Left ventricle myocardium inferior (tissue), 1 donor: ENCODE data around the gene RAD51B. TPM values are rescaled to one million over a fixed set of nuclear protein-coding genes. Genes with fewer than 3 reads are reported as not detected.
A peak's percentile ranks its signal among the peaks of the same experiment; 100 is the strongest.

Experiments
- DNase-seq: peaks from one replicate; pipeline ENCODE4 v3.0.0-alpha.2; 2020
- H3K27ac ChIP-seq: fragments of 200-600 bp; replicated peaks from 2 replicates; pipeline ENCODE4 v1.8.0; 2021
- H3K27me3 ChIP-seq: fragments of 200-600 bp; 2 replicates; pipeline ENCODE4 v1.8.0; 2021; ENCODE audit warnings: low read depth
- H3K36me3 ChIP-seq: fragments of 200-600 bp; 2 replicates; pipeline ENCODE4 v1.8.0; 2021
- H3K4me1 ChIP-seq: fragments of 200-600 bp; 2 replicates; pipeline ENCODE4 v1.8.0; 2021
- H3K4me3 ChIP-seq: fragments of 200-600 bp; 2 replicates; pipeline ENCODE4 v1.8.0; 2021; ENCODE audit warnings: mild to moderate bottlenecking, moderate library complexity
- H3K9me3 ChIP-seq: fragments of 200-600 bp; replicated peaks from 2 replicates; pipeline ENCODE4 v1.8.0; 2021
- intact Hi-C: fragments of 100-400 bp; cut with micrococcal nuclease; formaldehyde crosslinking; loops from one replicate; pipeline ENCODE4 v1.11.0; 2022
- total RNA-seq: library from RNA; stranded (reverse); fragmentation: NEBNext Ultra II Directional; extraction: Animal tissue kit (Norgen Biotek cat#: 25700); gene quantifications from one replicate; pipeline ENCODE4 v1.2.1, GENCODE V29; 2021
- TF ChIP-seq, protein P1 (sequence below): fragments of 200-600 bp; IDR thresholded peaks from 2 replicates; pipeline ENCODE4 v1.8.0; 2021; ENCODE audit warnings: antibody characterized with exemption, mild to moderate bottlenecking, borderline replicate concordance
- donor health status: DM: no; HTN: yes; CAD: no; lungs with severe emphysema.

RAD51B gene
- total RNA-seq, 1 donor from 2014 or later, result 2.4 TPM

- Histone ChIP-seq H3K4me1 (no peaks in the 10 kb centered on the region), H3K4me3 (no peak overlapping the region), H3K27me3 (no peaks in the 10 kb centered on the region), H3K9me3 (no peaks in the 10 kb centered on the region), H3K27ac (no peak overlapping the region), H3K36me3 (no peaks in the 10 kb centered on the region)
- DNase-seq, result no peak
- TF ChIP-seq, protein P1, sequence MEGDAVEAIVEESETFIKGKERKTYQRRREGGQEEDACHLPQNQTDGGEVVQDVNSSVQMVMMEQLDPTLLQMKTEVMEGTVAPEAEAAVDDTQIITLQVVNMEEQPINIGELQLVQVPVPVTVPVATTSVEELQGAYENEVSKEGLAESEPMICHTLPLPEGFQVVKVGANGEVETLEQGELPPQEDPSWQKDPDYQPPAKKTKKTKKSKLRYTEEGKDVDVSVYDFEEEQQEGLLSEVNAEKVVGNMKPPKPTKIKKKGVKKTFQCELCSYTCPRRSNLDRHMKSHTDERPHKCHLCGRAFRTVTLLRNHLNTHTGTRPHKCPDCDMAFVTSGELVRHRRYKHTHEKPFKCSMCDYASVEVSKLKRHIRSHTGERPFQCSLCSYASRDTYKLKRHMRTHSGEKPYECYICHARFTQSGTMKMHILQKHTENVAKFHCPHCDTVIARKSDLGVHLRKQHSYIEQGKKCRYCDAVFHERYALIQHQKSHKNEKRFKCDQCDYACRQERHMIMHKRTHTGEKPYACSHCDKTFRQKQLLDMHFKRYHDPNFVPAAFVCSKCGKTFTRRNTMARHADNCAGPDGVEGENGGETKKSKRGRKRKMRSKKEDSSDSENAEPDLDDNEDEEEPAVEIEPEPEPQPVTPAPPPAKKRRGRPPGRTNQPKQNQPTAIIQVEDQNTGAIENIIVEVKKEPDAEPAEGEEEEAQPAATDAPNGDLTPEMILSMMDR, result no peak
- intact Hi-C loops, result no loop called here
Observed at GRCh38 chr14:68014771-68015170, 195.2 kb downstream of the RAD51B start.

GRCh38 chr14:68015356-68016254 lies 196.0 kb downstream of the RAD51B start:
- Histone ChIP-seq H3K4me1 (no peaks in the 10 kb centered on the region), H3K27ac (no peak overlapping the region), H3K9me3 (no peaks in the 10 kb centered on the region), H3K36me3 (no peaks in the 10 kb centered on the region), H3K27me3 (no peaks in the 10 kb centered on the region), H3K4me3 (no peak overlapping the region)
- intact Hi-C loops, result no loop called here
- DNase-seq, result no peak
- TF ChIP-seq, protein P1, result no peak

GRCh38 chr14:68016255-68016914 lies 196.8 kb downstream of the RAD51B start:
- Histone ChIP-seq H3K27ac (no peak overlapping the region), H3K4me3 (no peak overlapping the region), H3K9me3 (no peaks in the 10 kb centered on the region), H3K4me1 (no peaks in the 10 kb centered on the region), H3K36me3 (no peaks in the 10 kb centered on the region), H3K27me3 (no peaks in the 10 kb centered on the region)
- TF ChIP-seq, protein P1, result no peak
- intact Hi-C loops, result no loop called here
- no peak for DNase-seq

GRCh38 chr14:68018598-68018997 lies 199.0 kb downstream of the RAD51B start:
- H3K27ac ChIP-seq, result no peak overlapping the region
- DNase-seq, result no peak
- H3K4me1 ChIP-seq, result no peaks in the 10 kb centered on the region
- no peaks in the 10 kb centered on the region for H3K27me3 ChIP-seq
- no peak overlapping the region for H3K4me3 ChIP-seq
- no peaks in the 10 kb centered on the region for H3K36me3 ChIP-seq
- intact Hi-C loops, result no loop called here
- TF ChIP-seq, protein P1, result no peak
- H3K9me3 ChIP-seq, result peaks cover 7% of the 10 kb centered on the region

DNA sequence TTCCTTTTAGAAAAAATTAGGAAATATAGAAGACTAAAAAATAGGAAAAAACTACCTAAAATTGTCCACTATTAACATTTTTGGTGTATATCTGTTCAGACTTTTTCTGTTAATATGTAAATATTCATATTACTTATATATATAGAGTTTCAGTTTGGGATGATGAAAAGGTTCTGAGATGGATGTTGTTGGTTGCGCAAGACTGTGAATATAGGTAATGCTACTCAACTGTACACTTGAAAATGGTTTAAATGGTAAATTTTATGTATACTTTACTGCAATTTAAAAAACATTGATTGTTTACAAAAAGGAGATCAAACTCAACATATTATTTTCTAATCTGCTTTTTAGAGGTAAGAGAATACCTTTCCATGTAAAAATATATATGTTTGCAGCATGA lies 200.9 kb downstream of the RAD51B start:
- no peaks in the 10 kb centered on the region for H3K27me3 ChIP-seq
- H3K4me3 ChIP-seq, result no peak overlapping the region
- H3K4me1 ChIP-seq, result no peaks in the 10 kb centered on the region
- peaks cover 11% of the 10 kb centered on the region for H3K9me3 ChIP-seq
- H3K27ac ChIP-seq, result peak overlapping the region; percentile 9
- no peak for DNase-seq
- no peaks in the 10 kb centered on the region for H3K36me3 ChIP-seq
- intact Hi-C loops, result no loop called here
- TF ChIP-seq, protein P1, result no peak
